H1 (cell line): ENCODE results near the gene LFNG. TPM values are rescaled to one million over a fixed set of nuclear protein-coding genes. Genes with fewer than 3 reads are reported as not detected.

Source experiments
- CTCF ChIA-PET: fragments of 300-600 bp; sonication (Branson Sonifier 250); formaldehyde crosslinking; loops from one replicate; lab custom pipeline; 2021; ENCODE audit not compliant: partially characterized antibody; lab: Charles Lee
- POLR2A ChIA-PET: fragments of 300-600 bp; sonication (Branson Sonifier 250); formaldehyde crosslinking; loops from one replicate; lab custom pipeline; 2021; ENCODE audit warnings: inconsistent platforms; ENCODE audit not compliant: partially characterized antibody; lab: Charles Lee
- DNase-seq, 2 experiments: peaks; one replicate each; pipeline versions ENCODE4 v3.0.0 to v3.0.0-alpha.2; 2010 to 2022; ENCODE audit warnings: low spot score in 2 of 2, low read depth in 1 of 2, mixed read lengths in 1 of 2
- FAIRE-seq: peaks from 2 replicates; lab custom pipeline; 2011; peaks lifted over from hg19 to GRCh38; lab: Jason Lieb, UNC
- H2AFZ ChIP-seq: 2 replicates; pipeline ENCODE4 v1.8.1; 2012; ENCODE audit warnings: low read length, inconsistent platforms
- H2AK5ac ChIP-seq: 2 replicates; pipeline ENCODE4 v1.6.1; 2013; ENCODE audit warnings: low read depth, low read length
- H2BK120ac ChIP-seq: replicated peaks from 2 replicates; pipeline ENCODE3; 2013; ENCODE audit warnings: low read depth, low read length, inconsistent platforms
- H2BK12ac ChIP-seq: 2 replicates; pipeline ENCODE4 v1.6.1; 2013; ENCODE audit warnings: low read depth, low read length
- H2BK15ac ChIP-seq: 2 replicates; pipeline ENCODE4 v1.6.1; 2013; ENCODE audit warnings: low read length
- H2BK20ac ChIP-seq: 2 replicates; pipeline ENCODE4 v1.6.1; 2013; ENCODE audit warnings: low read length
- H2BK5ac ChIP-seq: 2 replicates; pipeline ENCODE4 v1.6.1; 2013; ENCODE audit warnings: low read depth, low read length
- H3K14ac ChIP-seq: 2 replicates; pipeline ENCODE4 v1.6.1; 2013; ENCODE audit warnings: inconsistent platforms; ENCODE audit not compliant: insufficient read length
- H3K18ac ChIP-seq: 2 replicates; pipeline ENCODE4 v1.6.1; 2013; ENCODE audit warnings: low read length; ENCODE audit errors: extremely low read depth
- H3K23ac ChIP-seq: 2 replicates; pipeline ENCODE4 v1.6.1; 2013; ENCODE audit warnings: inconsistent platforms; ENCODE audit not compliant: insufficient read length
- H3K23me2 ChIP-seq: 2 replicates; pipeline ENCODE4 v1.6.1; 2013; ENCODE audit warnings: low read depth, low read length
- H3K27ac ChIP-seq: 2 replicates; pipeline ENCODE4 v1.6.1; 2011; ENCODE audit warnings: low read depth, low read length, inconsistent platforms
- H3K27me3 ChIP-seq, 4 experiments: replicated peaks in 1 of 4; 1 replicate in 1 of 4; 2 replicates in 3 of 4; pipeline versions ENCODE4 v1.6.1 to v1.8.1; 2011 to 2013; ENCODE audit warnings: low read length in 3 of 4, mild to moderate bottlenecking in 3 of 4, inconsistent platforms in 2 of 4, mixed read lengths in 2 of 4, moderate library complexity in 1 of 4; ENCODE audit not compliant: control insufficient read depth in 3 of 4, insufficient read depth in 3 of 4; ENCODE audit errors: extremely low read depth in 1 of 4
- H3K36me3 ChIP-seq, 4 experiments: 2 replicates each; pipeline versions ENCODE4 v1.6.1 to v1.8.1; 2011 to 2013; ENCODE audit warnings: mild to moderate bottlenecking in 4 of 4, low read length in 3 of 4, moderate library complexity in 2 of 4, control low read depth in 1 of 4, inconsistent platforms in 1 of 4; ENCODE audit not compliant: insufficient read depth in 4 of 4, control insufficient read depth in 2 of 4
- H3K4ac ChIP-seq: replicated peaks from 2 replicates; pipeline ENCODE3; 2013; ENCODE audit warnings: low read length, low read depth, mixed read lengths, inconsistent platforms; ENCODE audit not compliant: insufficient read length
- H3K4me1 ChIP-seq, 4 experiments: replicated peaks in 1 of 4; 1 replicate in 1 of 4; 2 replicates in 3 of 4; pipeline versions ENCODE4 v1.6.1 to v1.8.1; 2011 to 2013; ENCODE audit warnings: low read length in 3 of 4, inconsistent platforms in 2 of 4, mixed read lengths in 1 of 4; ENCODE audit not compliant: insufficient read depth in 4 of 4, control insufficient read depth in 3 of 4
- H3K4me2 ChIP-seq, 2 experiments: 2 replicates each; pipeline versions ENCODE4 v1.6.1 to v1.8.1; 2011 to 2013; ENCODE audit warnings: low read depth in 2 of 2, low read length in 2 of 2, control low read depth in 1 of 2, inconsistent platforms in 1 of 2, mild to moderate bottlenecking in 1 of 2; ENCODE audit not compliant: insufficient read depth in 1 of 2
- H3K4me3 ChIP-seq, 4 experiments: fragments of 200-600, 300-600 bp in 1 of 4; sonication (generic), shearing (Covaris generic), sonication (Bioruptor Twin) in 1 of 4; 2 replicates each; pipeline versions ENCODE4 v1.5.1 to v1.8.1; 2011 to 2016; ENCODE audit warnings: low read length in 4 of 4, low read depth in 3 of 4, control low read depth in 2 of 4, inconsistent platforms in 2 of 4, mild to moderate bottlenecking in 2 of 4, mixed read lengths in 1 of 4, moderate library complexity in 1 of 4; ENCODE audit not compliant: insufficient read depth in 2 of 4; ENCODE audit errors: extremely low read depth in 1 of 4
- H3K56ac ChIP-seq: replicated peaks from 2 replicates; pipeline ENCODE3; 2013; ENCODE audit warnings: low read depth, mild to moderate bottlenecking, mixed read lengths, low read length, inconsistent platforms; ENCODE audit not compliant: insufficient read length
- H3K79me1 ChIP-seq: 2 replicates; pipeline ENCODE4 v1.6.1; 2013; ENCODE audit warnings: low read depth, low read length, control low read depth
- H3K79me2 ChIP-seq, 2 experiments: 2 replicates each; pipeline versions ENCODE4 v1.6.1 to v1.8.1; 2012 to 2013; ENCODE audit warnings: low read length in 2 of 2, mild to moderate bottlenecking in 2 of 2, inconsistent platforms in 1 of 2; ENCODE audit not compliant: insufficient read depth in 2 of 2, control insufficient read depth in 1 of 2
- H3K9ac ChIP-seq, 4 experiments: replicated peaks in 1 of 4; 1 replicate in 1 of 4; 2 replicates in 3 of 4; pipeline versions ENCODE4 v1.6.1 to v1.8.1; 2011 to 2013; ENCODE audit warnings: low read depth in 3 of 4, low read length in 3 of 4, control low read depth in 2 of 4, mild to moderate bottlenecking in 2 of 4, moderate library complexity in 2 of 4, inconsistent platforms in 1 of 4; ENCODE audit errors: extremely low read depth in 1 of 4
- H3K9me3 ChIP-seq, 2 experiments: 2 replicates each; pipeline versions ENCODE4 v1.6.1 to v1.8.1; 2012 to 2013; ENCODE audit warnings: mild to moderate bottlenecking in 2 of 2, moderate library complexity in 2 of 2, control low read depth in 1 of 2, inconsistent platforms in 1 of 2, low read depth in 1 of 2, low read length in 1 of 2, mixed read lengths in 1 of 2; ENCODE audit not compliant: insufficient read depth in 2 of 2
- H4K20me1 ChIP-seq, 2 experiments: replicated peaks in 1 of 2; 2 replicates each; pipeline versions ENCODE3 to v1.8.1; 2011 to 2013; ENCODE audit warnings: inconsistent platforms in 2 of 2, low read length in 2 of 2, mild to moderate bottlenecking in 1 of 2; ENCODE audit not compliant: insufficient read depth in 2 of 2, control insufficient read depth in 1 of 2
- H4K5ac ChIP-seq: 2 replicates; pipeline ENCODE4 v1.6.1; 2013; ENCODE audit warnings: low read length, low read depth, mixed read lengths, inconsistent platforms; ENCODE audit not compliant: insufficient read length
- H4K8ac ChIP-seq: 2 replicates; pipeline ENCODE4 v1.8.0; 2013; ENCODE audit warnings: mild to moderate bottlenecking, moderate library complexity, low read length, inconsistent platforms; ENCODE audit not compliant: insufficient read depth; ENCODE audit errors: extremely low read depth
- H4K91ac ChIP-seq: replicated peaks from 2 replicates; pipeline ENCODE3; 2013; ENCODE audit warnings: low read length, mixed read lengths, inconsistent platforms; ENCODE audit not compliant: insufficient read length
- CBX8 ChIP-seq: fragments of 300-800, 300-1000 bp; sonication (generic); IDR thresholded peaks from 2 replicates; pipeline ENCODE4 v1.7.1; 2016; ENCODE audit warnings: low read depth, low read length, borderline replicate concordance
- EGR1 ChIP-seq: IDR thresholded peaks from 2 replicates; pipeline ENCODE4 v1.6.1; 2011; ENCODE audit warnings: low read depth, low read length, borderline replicate concordance
- HDAC2 ChIP-seq, 2 experiments: fragments of 300-600 bp in 1 of 2; sonication (generic) in 1 of 2; IDR thresholded peaks; 2 replicates each; pipeline ENCODE4 v1.6.1; 2011 to 2012; ENCODE audit warnings: low read depth in 2 of 2, low read length in 2 of 2, mild to moderate bottlenecking in 2 of 2, moderate library complexity in 2 of 2, borderline replicate concordance in 1 of 2, inconsistent platforms in 1 of 2
- NRF1 ChIP-seq: IDR thresholded peaks from 2 replicates; pipeline ENCODE4 v1.6.1; 2011; ENCODE audit warnings: mild to moderate bottlenecking, low read depth, low read length, improper control_type of control experiment
- RAD21 ChIP-seq, 2 experiments: IDR thresholded peaks in 1 of 2; conservative IDR thresholded peaks in 1 of 2; 2 replicates each; pipeline ENCODE4 v1.6.1; 2011; ENCODE audit warnings: low read depth in 2 of 2, low read length in 2 of 2, improper control_type of control experiment in 1 of 2, inconsistent platforms in 1 of 2, mild to moderate bottlenecking in 1 of 2, moderate library complexity in 1 of 2
- TEAD4 ChIP-seq: IDR thresholded peaks from 2 replicates; pipeline ENCODE4 v1.6.1; 2012; ENCODE audit warnings: low read depth, low read length, inconsistent platforms, mixed read lengths
- WGBS, 2 experiments: shearing (Covaris generic) in 1 of 2; methylation state at CpG; one replicate each; pipeline versions ENCODE4 v1.1.6 to v1.1.7; 2013 to 2015; ENCODE audit warnings: low lambda C conversion rate in 2 of 2, mixed read lengths in 2 of 2, inconsistent platforms in 1 of 2, low coverage in 1 of 2, missing lambda C conversion rate in 1 of 2; ENCODE audit not compliant: insufficient replicate concordance in 2 of 2, insufficient coverage in 1 of 2, insufficient read length in 1 of 2; ENCODE audit errors: extremely low coverage in 1 of 2, missing lambda C conversion rate in 1 of 2; 5-methylcytosine and 5-hydroxymethylcytosine counted together
- polyA plus RNA-seq, 7 experiments: library from polyadenylated mRNA; depleted of rRNA in 3 of 7; stranded (reverse) in 5 of 7; unstranded in 2 of 7; fragments of >200 nt in 5 of 7; fragments of 200-250 nt in 2 of 7; gene quantifications; 1 replicate in 5 of 7; 2 replicates in 1 of 7; 4 replicates in 1 of 7; pipeline versions ENCODE4 v1.2.1 to v1.2.3, GENCODE V29; 2011 to 2013; ENCODE audit warnings: missing spikeins in 2 of 7, mixed read lengths in 2 of 7
- total RNA-seq: library from RNA; stranded (reverse); fragmentation: NEBNext Ultra II Directional; extraction: Animal tissue kit (Norgen Biotek cat#: 25700); gene quantifications from 2 replicates; pipeline ENCODE4 v1.2.1, GENCODE V29; 2021

The LFNG gene
- total and polyA plus RNA-seq, 2 of the 8 experiments (the other 6 are each of a cell fraction or from before 2014, with no cell fraction given): 31.6 to 35.6 TPM

DNA sequence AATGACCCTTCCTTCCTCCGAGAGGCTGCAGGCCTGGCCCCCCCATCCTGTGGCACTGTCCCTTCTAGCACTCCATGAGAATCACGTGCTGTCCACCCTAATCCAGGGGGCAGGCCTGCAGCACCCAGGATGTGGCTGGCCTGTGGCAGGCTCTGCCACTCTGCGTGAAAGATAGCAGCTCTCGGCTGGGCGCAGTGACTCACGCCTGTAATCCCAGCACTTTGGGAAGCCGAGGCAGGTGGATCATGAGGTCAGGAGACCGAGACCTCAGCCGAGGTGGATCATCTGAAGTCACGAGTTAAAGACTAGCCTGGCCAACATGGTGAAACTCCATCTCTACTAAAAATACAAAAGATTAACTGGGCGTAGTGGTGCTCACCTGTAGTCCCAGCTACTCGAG, 18.9 kb upstream of the LFNG start:
- Histone ChIP-seq H3K4me2 (no peak overlapping the region), H2AFZ (no peak overlapping the region), H3K27me3 (no peaks in the 10 kb centered on the region), H3K27ac (peak overlapping the region; percentile 75; the same call in 1 of the 2 replicates), H3K18ac (no peak overlapping the region), H2AK5ac (0 out of 2 replicates have a peak overlapping the region, but pooled peaks have one; percentile 34), H2BK20ac (0 out of 2 replicates have a peak overlapping the region, but pooled peaks have one; percentile 9), H4K5ac (peak overlapping the region; percentile 66), H3K4me3 (no peak overlapping the region), H2BK5ac (peak overlapping the region; percentile 89; the same call in 1 of the 2 replicates), H3K79me2 (no peaks in the 10 kb centered on the region), H4K20me1 (no peaks in the 10 kb centered on the region), H2BK15ac (0 out of 2 replicates have a peak overlapping the region, but pooled peaks have one; percentile 46), H3K23ac (no peak overlapping the region), H4K8ac (peak overlapping the region; percentile 54), H2BK12ac (peak overlapping the region; percentile 68; the same call in 1 of the 2 replicates), H3K4me1 (peaks cover 0 to 42% (median 34%) of the 10 kb centered on the region in 4 experiments; a peak in 6 of 7 replicates), H4K91ac (peak overlapping the region; percentile 58), H3K23me2 (no peaks in the 10 kb centered on the region), H3K36me3 (no peaks in the 10 kb centered on the region), H3K9ac (no peak overlapping the region; a peak in 1 of 7 replicates), H3K79me1 (no peaks in the 10 kb centered on the region; the same call in 1 of the 2 replicates), H3K14ac (no peak overlapping the region), H3K4ac (peak overlapping the region; percentile 74), H3K9me3 (no peaks in the 10 kb centered on the region), H3K56ac (no peak overlapping the region), H2BK120ac (peak overlapping the region; percentile 57)
- no peak for FAIRE-seq
- POLR2A ChIA-PET: interaction anchor here (0.6 to 3.9 kb wide), 8 partner anchors 9 to 799 kb away, joined by 3 to 19 read pairs (median 4); partner anchors contain the start of gene LFNG
- no peak for DNase-seq
- WGBS, 2 experiments: 90% methylated on average over 12 of the region's 12 CpGs; no CpG with 5 or more reads in 1 of the 2 experiments
- CTCF ChIA-PET: interaction anchor here (0.6 to 8.5 kb wide), 10 partner anchors 12 to 142 kb away, joined by 3 to 67 read pairs (median 4); no protein-coding TSS in a partner anchor
- TF ChIP-seq HDAC2 (IDR thresholded peaks at IDR 0.05; ENCODE audit: borderline replicate concordance in 1 of 2, low read depth in 2 of 2, low read length in 2 of 2) (no peak), TEAD4 (no peak), NRF1 (no peak), CBX8 (no peak), RAD21 (IDR thresholded peaks at IDR 0.05 in 1 of 2, conservative IDR thresholded peaks at IDR 0.05 in 1 of 2; ENCODE audit: low read depth in 2 of 2, low read length in 2 of 2) (no peak), EGR1 (no peak)
